PC-3 (cell line): ENCODE measurements around the gene RCAN1.

Experiments
- CTCF ChIP-seq: fragments of 300-600 bp; sonication (generic); conservative IDR thresholded peaks from 2 replicates; pipeline ENCODE4 v1.5.1; 2017; ENCODE audit warnings: antibody characterized with exemption, low read depth, mild to moderate bottlenecking, low read length
- EZH2 ChIP-seq: fragments of 300-600 bp; sonication (generic); IDR thresholded peaks from one replicate; pipeline ENCODE4 v1.6.1; 2017; ENCODE audit warnings: antibody characterized with exemption, mild to moderate bottlenecking, low read length; ENCODE audit not compliant: unreplicated experiment
- EZH2phosphoT487 ChIP-seq: fragments of 300-600 bp; sonication (generic); IDR thresholded peaks from 2 replicates; pipeline ENCODE4 v1.6.1; 2018; ENCODE audit warnings: mild to moderate bottlenecking, antibody characterized with exemption, low read length, borderline replicate concordance

- no peak for TF ChIP-seq CTCF
- no peak for TF ChIP-seq EZH2
- TF ChIP-seq EZH2phosphoT487, result no peak
Measured at GRCh38 chr21:34574601-34575529, 40.0 kb downstream of the RCAN1 start.
